K562 (cell line): Measurements from ENCODE around the gene HOATZ. TPM values are rescaled to one million over a fixed set of nuclear protein-coding genes. Genes with fewer than 3 reads are reported as not detected.
A peak's percentile ranks its signal among the peaks of the same experiment; 100 is the strongest.

Source experiments
- ATAC-seq: fragments of 200-7000 bp; cut with Tn5 transposase; 3 replicates; pipeline ENCODE4 v1.9.1; 2020; ENCODE audit warnings: moderate library complexity
- BruUV-seq: library from RNA; stranded (reverse); fragments of 400-500 nt; replicated peaks from 2 replicates; lab custom pipeline; 2021; lab: Mats Ljungman, UMichigan
- CTCF ChIA-PET: fragments of 300-600 bp; formaldehyde crosslinking; extraction: SDS; loops from one replicate; lab custom pipeline; 2021; ENCODE audit warnings: low intra/inter-chr PET ratio; lab: Yijun Ruan, JAX
- POLR2A ChIA-PET: fragments of 300-600, 350-650 bp; sonication (Branson Sonifier 250); formaldehyde crosslinking; extraction: SDS; loops from one replicate; lab custom pipeline; 2021; ENCODE audit warnings: antibody characterized with exemption, inconsistent platforms; lab: Yijun Ruan, JAX
- DNase-seq, 4 experiments: peaks; one replicate each; pipeline versions ENCODE4 v3.0.0 to v3.0.0-alpha.2; 2011 to 2018; ENCODE audit warnings: low spot score in 3 of 4, mixed read lengths in 3 of 4; ENCODE audit errors: extremely low read depth in 1 of 4
- FAIRE-seq: peaks from 2 replicates; lab custom pipeline; 2011; peaks lifted over from hg19 to GRCh38; lab: Jason Lieb, UNC
- H2AFZ ChIP-seq: 2 replicates; pipeline ENCODE4 v1.6.0; 2011; ENCODE audit warnings: low read depth, low read length, control low read depth, inconsistent platforms
- H3K27ac ChIP-seq: fragments of 200-600 bp; 3 replicates; pipeline ENCODE4 v1.8.0; 2011; ENCODE audit warnings: low read depth, mild to moderate bottlenecking, control low read depth, inconsistent platforms, low read length, moderate library complexity, mixed read lengths; ENCODE audit errors: extremely low read depth
- H3K27me3 ChIP-seq, 2 experiments: fragments of 300-600 bp in 1 of 2; 2 replicates in 1 of 2; 3 replicates in 1 of 2; pipeline versions ENCODE4 v1.6.0 to v1.8.0; 2011; ENCODE audit warnings: inconsistent platforms in 2 of 2, low read length in 2 of 2, mild to moderate bottlenecking in 1 of 2, mixed read lengths in 1 of 2, moderate library complexity in 1 of 2; ENCODE audit not compliant: control insufficient read depth in 2 of 2, insufficient read depth in 2 of 2
- H3K36me3 ChIP-seq: fragments of 300-600 bp; 3 replicates; pipeline ENCODE4 v1.8.0; 2011; ENCODE audit warnings: mild to moderate bottlenecking, low read length, inconsistent platforms; ENCODE audit not compliant: control insufficient read depth, insufficient read depth
- H3K4me1 ChIP-seq, 2 experiments: fragments of 200-600 bp in 1 of 2; replicated peaks in 1 of 2; 2 replicates in 1 of 2; 3 replicates in 1 of 2; pipeline versions ENCODE4 v1.5.1 to v1.8.0; 2011; ENCODE audit warnings: inconsistent platforms in 2 of 2, low read length in 2 of 2, mild to moderate bottlenecking in 1 of 2, mixed read lengths in 1 of 2, moderate library complexity in 1 of 2; ENCODE audit not compliant: control insufficient read depth in 2 of 2, insufficient read depth in 2 of 2
- H3K4me2 ChIP-seq: 2 replicates; pipeline ENCODE4 v1.6.1; 2011; ENCODE audit warnings: low read length, control low read depth, inconsistent platforms, mixed read lengths; ENCODE audit not compliant: insufficient read depth
- H3K4me3 ChIP-seq: fragments of 200-600 bp; sonication (generic), shearing (Covaris generic); 2 replicates; pipeline ENCODE4 v1.5.1; 2016; ENCODE audit warnings: control low read depth, inconsistent platforms
- H3K79me2 ChIP-seq: fragments of 200-600 bp; 3 replicates; pipeline ENCODE4 v1.8.0; 2011; ENCODE audit warnings: low read length, inconsistent platforms; ENCODE audit not compliant: control insufficient read depth, insufficient read depth
- H3K9ac ChIP-seq, 2 experiments: 2 replicates each; pipeline versions ENCODE4 v1.6.0 to v1.6.1; 2011; ENCODE audit warnings: low read depth in 2 of 2, low read length in 2 of 2, control low read depth in 1 of 2, inconsistent platforms in 1 of 2, mild to moderate bottlenecking in 1 of 2, mixed read lengths in 1 of 2; ENCODE audit not compliant: insufficient read depth in 1 of 2
- H3K9me1 ChIP-seq: one replicate; pipeline ENCODE4 v1.6.0; 2011; ENCODE audit warnings: inconsistent platforms, mild to moderate bottlenecking, low read length, moderate library complexity; ENCODE audit not compliant: control insufficient read depth, insufficient read depth
- H3K9me3 ChIP-seq: replicated peaks from 2 replicates; pipeline ENCODE4 v1.5.1; 2011; ENCODE audit warnings: low read depth, low read length, inconsistent platforms; ENCODE audit not compliant: control insufficient read depth, insufficient read depth
- H4K20me1 ChIP-seq: replicated peaks from 2 replicates; pipeline ENCODE4 v1.6.1; 2011; ENCODE audit warnings: low read length, inconsistent platforms, mixed read lengths; ENCODE audit not compliant: control insufficient read depth, insufficient read depth
- EGR1 ChIP-seq: fragments of 450-650 bp; conservative IDR thresholded peaks from 2 replicates; pipeline ENCODE4 v1.6.1; 2017; ENCODE audit warnings: mild to moderate bottlenecking
- KAT2B ChIP-seq: IDR thresholded peaks from one replicate; pipeline ENCODE4 v1.6.1; 2012; ENCODE audit warnings: low read depth, mild to moderate bottlenecking, control low read depth, inconsistent platforms, low read length, moderate library complexity
- NEUROD1 ChIP-seq: fragments of 150-350 bp; IDR thresholded peaks from 2 replicates; pipeline ENCODE4 v1.6.1; 2014; ENCODE audit warnings: borderline replicate concordance, low read length, low read depth; ENCODE audit not compliant: partially characterized antibody
- TRIM24 ChIP-seq, 2 experiments: fragments of 450-650 bp; IDR thresholded peaks; 2 replicates each; pipeline ENCODE4 v1.6.1; 2016
- ZNF134 ChIP-seq: fragments of 250-450 bp; sonication (Bioruptor Pico); conservative IDR thresholded peaks from 2 replicates; pipeline ENCODE4 v1.4.0; 2020
- ZNF174 ChIP-seq: fragments of 250-450 bp; sonication (Bioruptor Pico); IDR thresholded peaks from 2 replicates; pipeline ENCODE4 v1.4.0; 2020; ENCODE audit warnings: mild to moderate bottlenecking
- ZNF282 ChIP-seq: sonication (generic); formaldehyde crosslinking; IDR thresholded peaks from 2 replicates; pipeline ENCODE4 v1.8.1; 2023; ENCODE audit warnings: missing genetic modification reagents
- WGBS: fragments of 100-300 bp; shearing (Covaris generic); methylation state at CpG from one replicate; pipeline ENCODE4 v1.1.6; 2016; ENCODE audit warnings: low coverage, mixed read lengths; ENCODE audit not compliant: insufficient coverage; ENCODE audit errors: missing lambda C conversion rate; 5-methylcytosine and 5-hydroxymethylcytosine counted together
- in situ Hi-C: fragments of 300-500 bp; cut with MboI; formaldehyde crosslinking; loops from 4 replicates; pipeline ENCODE4 v1.15.0; 2018; ENCODE audit warnings: inconsistent platforms, mixed read lengths
- intact Hi-C: fragments of 100-400 bp; cut with micrococcal nuclease; formaldehyde crosslinking; loops from 2 replicates; pipeline ENCODE4 v1.14.2; 2022
- polyA plus RNA-seq, 8 experiments: library from polyadenylated mRNA; depleted of rRNA in 4 of 8; stranded (reverse) in 5 of 8; unstranded in 3 of 8; fragments of >200 nt; fragmentation: Nextera tagmentation in 2 of 8; fragmentation: Illumina TruSeq in 1 of 8; extraction: Ambion mirVana in 2 of 8; extraction: Trizol in 1 of 8; gene quantifications; 2 replicates each; pipeline versions ENCODE4 v1.2.1 to v1.2.3, GENCODE V29; 2011 to 2014; ENCODE audit warnings: inconsistent platforms in 1 of 8, missing spikeins in 1 of 8
- total RNA-seq, 7 experiments: library from RNA; depleted of rRNA in 6 of 7; stranded (reverse); fragments of >200 nt in 6 of 7; fragmentation: Illumina TruSeq in 2 of 7; extraction: Trizol in 2 of 7; gene quantifications; 2 replicates each; pipeline versions ENCODE4 v1.2.1 to v1.2.3, GENCODE V29; 2011 to 2021; ENCODE audit warnings: low replicate concordance in 1 of 7
- TF ChIP-seq, protein P1 (sequence below): fragments of 250-450 bp; sonication (Bioruptor Pico); IDR thresholded peaks from 2 replicates; pipeline ENCODE4 v1.9.0; 2021; ENCODE audit warnings: mild to moderate bottlenecking, inconsistent platforms
- TF ChIP-seq, protein P2 (sequence below): fragments of 250-450 bp; sonication (Bioruptor Pico); IDR thresholded peaks from 2 replicates; pipeline ENCODE4 v1.8.0; 2022; ENCODE audit warnings: moderate library complexity, mild to moderate bottlenecking, inconsistent platforms

Gene HOATZ
- total and polyA plus RNA-seq, 9 of the 15 experiments (the other 6 are each of a cell fraction or from before 2014, with no cell fraction given), result not detected

GRCh38 chr11:111535281-111535680 is 20.7 kb downstream of the HOATZ start (continued):
- TF ChIP-seq, protein P1, sequence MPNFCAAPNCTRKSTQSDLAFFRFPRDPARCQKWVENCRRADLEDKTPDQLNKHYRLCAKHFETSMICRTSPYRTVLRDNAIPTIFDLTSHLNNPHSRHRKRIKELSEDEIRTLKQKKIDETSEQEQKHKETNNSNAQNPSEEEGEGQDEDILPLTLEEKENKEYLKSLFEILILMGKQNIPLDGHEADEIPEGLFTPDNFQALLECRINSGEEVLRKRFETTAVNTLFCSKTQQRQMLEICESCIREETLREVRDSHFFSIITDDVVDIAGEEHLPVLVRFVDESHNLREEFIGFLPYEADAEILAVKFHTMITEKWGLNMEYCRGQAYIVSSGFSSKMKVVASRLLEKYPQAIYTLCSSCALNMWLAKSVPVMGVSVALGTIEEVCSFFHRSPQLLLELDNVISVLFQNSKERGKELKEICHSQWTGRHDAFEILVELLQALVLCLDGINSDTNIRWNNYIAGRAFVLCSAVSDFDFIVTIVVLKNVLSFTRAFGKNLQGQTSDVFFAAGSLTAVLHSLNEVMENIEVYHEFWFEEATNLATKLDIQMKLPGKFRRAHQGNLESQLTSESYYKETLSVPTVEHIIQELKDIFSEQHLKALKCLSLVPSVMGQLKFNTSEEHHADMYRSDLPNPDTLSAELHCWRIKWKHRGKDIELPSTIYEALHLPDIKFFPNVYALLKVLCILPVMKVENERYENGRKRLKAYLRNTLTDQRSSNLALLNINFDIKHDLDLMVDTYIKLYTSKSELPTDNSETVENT (CRISPR knock-in tag), result no peak
- no peak for TF ChIP-seq ZNF282
- no peak for TF ChIP-seq ZNF134 (CRISPR knock-in tag)
- no peak for TF ChIP-seq ZNF174
- no peak for TF ChIP-seq NEUROD1
- TF ChIP-seq, protein P2, sequence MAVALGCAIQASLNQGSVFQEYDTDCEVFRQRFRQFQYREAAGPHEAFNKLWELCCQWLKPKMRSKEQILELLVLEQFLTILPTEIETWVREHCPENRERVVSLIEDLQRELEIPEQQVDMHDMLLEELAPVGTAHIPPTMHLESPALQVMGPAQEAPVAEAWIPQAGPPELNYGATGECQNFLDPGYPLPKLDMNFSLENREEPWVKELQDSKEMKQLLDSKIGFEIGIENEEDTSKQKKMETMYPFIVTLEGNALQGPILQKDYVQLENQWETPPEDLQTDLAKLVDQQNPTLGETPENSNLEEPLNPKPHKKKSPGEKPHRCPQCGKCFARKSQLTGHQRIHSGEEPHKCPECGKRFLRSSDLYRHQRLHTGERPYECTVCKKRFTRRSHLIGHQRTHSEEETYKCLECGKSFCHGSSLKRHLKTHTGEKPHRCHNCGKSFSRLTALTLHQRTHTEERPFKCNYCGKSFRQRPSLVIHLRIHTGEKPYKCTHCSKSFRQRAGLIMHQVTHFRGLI, result no peak

DNA sequence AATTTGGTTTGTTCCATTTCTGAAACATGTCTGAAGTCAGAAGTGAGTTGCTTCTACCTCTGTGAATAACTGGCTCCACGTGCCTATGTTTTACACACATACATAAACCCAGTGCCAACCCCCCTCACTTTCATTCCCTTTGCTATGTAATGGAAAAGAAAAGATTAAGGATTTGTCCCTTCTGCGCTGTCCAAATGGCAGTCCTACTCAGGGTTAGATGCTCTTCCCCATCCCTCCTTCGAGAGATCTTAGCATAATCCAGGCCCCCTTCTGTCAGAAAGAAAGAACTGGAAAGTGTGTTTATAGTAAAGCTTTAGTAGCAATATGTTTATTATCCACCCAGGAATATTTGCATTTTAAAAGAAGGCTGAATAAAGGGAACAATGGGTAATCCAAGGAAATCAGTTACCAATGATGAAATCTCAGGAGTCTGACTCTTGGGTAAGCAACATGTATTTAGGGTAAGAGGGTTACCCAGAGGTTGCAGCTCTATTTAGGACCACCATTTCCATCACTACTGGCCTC is 22.8 kb downstream of the HOATZ start:
- Histone ChIP-seq H3K9ac (no peak overlapping the region), H3K4me1 (peaks cover 0 to 14% of the 10 kb centered on the region in 2 experiments; a peak in 1 of 5 replicates), H2AFZ (no peak overlapping the region), H3K36me3 (no peaks in the 10 kb centered on the region), H4K20me1 (no peaks in the 10 kb centered on the region), H3K27me3 (peaks cover 20 to 36% of the 10 kb centered on the region in 2 experiments), H3K9me1 (no peaks in the 10 kb centered on the region), H3K9me3 (no peaks in the 10 kb centered on the region), H3K27ac (no peak overlapping the region), H3K4me3 (no peak overlapping the region), H3K4me2 (no peak overlapping the region), H3K79me2 (no peaks in the 10 kb centered on the region)
- DNase-seq, result no peak
- TF ChIP-seq TRIM24 (IDR thresholded peaks at IDR 0.05) (no peak), KAT2B (no peak), EGR1 (no peak)
- in situ Hi-C loops, result no loop called here
- intact Hi-C loops, result no loop called here
- ChIA-PET CTCF (no interaction called here), POLR2A (no interaction called here)
- peak; percentile 6 for FAIRE-seq
- 0% methylated on average over 3 of the region's 3 CpGs for WGBS
- BruUV-seq, result no TSS peak
- no peak for ATAC-seq
